ENCODE results near the gene TREML1.

DNA sequence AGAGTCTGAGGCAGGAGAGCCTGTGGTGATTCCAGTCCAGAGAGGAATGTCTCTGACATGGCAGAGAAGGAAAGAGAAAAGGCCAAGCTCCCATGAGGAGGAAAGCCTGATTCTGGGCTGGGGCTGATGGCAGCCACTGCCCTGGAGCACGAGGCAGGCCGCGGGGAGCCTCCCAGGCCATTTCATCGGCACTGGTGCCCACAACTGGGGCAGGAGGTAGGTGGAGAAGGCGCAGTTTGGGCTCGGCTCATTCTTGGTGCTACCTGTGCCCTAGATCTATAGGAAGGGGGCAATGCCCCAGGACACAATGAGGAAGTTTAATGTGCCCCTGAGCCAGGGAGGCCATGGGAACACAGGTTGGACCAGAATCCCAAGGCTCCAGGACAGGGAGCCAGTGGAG, 2.6 kb upstream of the TREML1 start:
- TF ChIP-seq CTCF (IDR thresholded peaks at IDR 0.05) (no peak), POLR2A (IDR thresholded peaks at IDR 0.05) (no peak)
